ENCODE measurements around the gene LCAT.
"Not testable (repeated sequence)": the region's sequence is repeated elsewhere in the genome, so short reads cannot be mapped to it uniquely, and the experiment has no call there.

Gene LCAT

GRCh38 chr16:67941469-67942199, 2.3 kb downstream of the LCAT start:
- Histone ChIP-seq H2BK12ac (ENCODE audit: low read length) (no peak overlapping the region), H4K91ac (ENCODE audit: low read depth, low read length) (no peak overlapping the region), H3K79me1 (ENCODE audit: low read length) (peaks cover 3% of the 10 kb centered on the region), H3K79me2 (ENCODE audit: control insufficient read depth, insufficient read depth, low read length, poor library complexity) (peaks cover 1% of the 10 kb centered on the region), H3K23ac (ENCODE audit: low read length) (no peak overlapping the region), H4K8ac (ENCODE audit: low read depth, low read length) (no peak overlapping the region), H3K27me3 (ENCODE audit: insufficient read depth, low read length) (no peaks in the 10 kb centered on the region), H2BK5ac (ENCODE audit: low read depth, low read length, poor library complexity) (no peak overlapping the region), H2BK120ac (ENCODE audit: insufficient read depth, low read length, poor library complexity) (no peak overlapping the region), H3K9me3 (ENCODE audit: insufficient read depth, low read depth, low read length) (peaks cover 5% of the 10 kb centered on the region), H2AFZ (ENCODE audit: insufficient read depth, low read length, poor library complexity) (no peak overlapping the region), H3K14ac (ENCODE audit: low read length) (no peak overlapping the region), H3K4ac (ENCODE audit: low read depth, low read length) (no peak overlapping the region), H3K4me1 (ENCODE audit: control insufficient read depth in 1 of 2, insufficient read depth in 2 of 2, low read length in 2 of 2) (peaks cover 7% of the 10 kb centered on the region in 2 experiments), H3K18ac (ENCODE audit: low read length) (no peak overlapping the region), H3K9ac (ENCODE audit: low read length) (no peak overlapping the region), H3K27ac (ENCODE audit: low read depth, low read length) (no peak overlapping the region), H4K12ac (ENCODE audit: low read depth, low read length) (no peak overlapping the region), H2AK5ac (ENCODE audit: low read length) (no peak overlapping the region), H3K4me3 (ENCODE audit: low read depth, low read length) (no peak overlapping the region), H3K36me3 (ENCODE audit: control insufficient read depth in 1 of 2, insufficient read depth in 2 of 2, low read length in 2 of 2) (peaks cover 68 to 70% of the 10 kb centered on the region in 2 experiments), H3K4me2 (ENCODE audit: low read length) (no peak overlapping the region)
- WGBS (ENCODE audit: extremely low coverage, insufficient coverage, insufficient read length): no CpG with 5 or more reads among the region's 9 CpGs
- DNase-seq: no peak

DNA sequence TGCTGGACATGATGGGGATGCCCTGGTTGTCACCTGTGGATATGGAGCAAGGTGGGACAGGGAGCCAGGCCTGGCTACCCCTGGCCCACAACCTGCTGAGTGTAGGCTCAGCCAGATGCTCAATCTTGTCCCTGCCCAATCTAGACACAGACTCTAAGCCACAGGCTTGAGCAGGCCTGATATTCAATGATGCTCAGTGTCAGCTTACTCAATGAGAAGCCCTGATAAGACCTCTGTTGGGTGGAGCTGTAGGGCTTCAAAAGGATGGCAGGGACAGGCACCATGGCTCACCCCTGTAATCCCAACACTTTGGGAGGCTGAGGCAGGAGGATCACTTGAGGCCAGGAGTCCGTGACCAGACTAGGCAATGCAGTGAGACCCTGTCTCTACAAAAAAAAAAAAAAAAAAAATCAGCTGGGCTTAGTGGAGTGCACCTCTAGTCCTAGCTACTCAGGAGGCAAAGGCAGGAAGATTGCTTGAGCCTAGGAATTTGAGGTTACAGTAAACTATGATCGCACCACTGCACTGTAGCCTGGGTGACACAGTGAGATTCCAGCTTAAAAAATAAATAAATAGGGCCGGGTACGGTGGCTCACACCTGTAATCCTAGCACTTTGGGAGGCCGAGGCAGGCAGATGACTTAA, 3.4 kb downstream of the LCAT start:
- H3K27me3 ChIP-seq (ENCODE audit: insufficient read depth, low read length): no peaks in the 10 kb centered on the region
- no peak overlapping the region for H2AFZ ChIP-seq (ENCODE audit: insufficient read depth, low read length, poor library complexity)
- H3K4me3 ChIP-seq (ENCODE audit: low read depth, low read length): no peak overlapping the region
- no peak overlapping the region for H4K91ac ChIP-seq (ENCODE audit: low read depth, low read length)
- DNase-seq: no peak
- H4K8ac ChIP-seq (ENCODE audit: low read depth, low read length): no peak overlapping the region
- H3K4me1 ChIP-seq (ENCODE audit: control insufficient read depth in 1 of 2, insufficient read depth in 2 of 2, low read length in 2 of 2): peaks cover 7% of the 10 kb centered on the region in 2 experiments
- H3K36me3 ChIP-seq (ENCODE audit: control insufficient read depth in 1 of 2, insufficient read depth in 2 of 2, low read length in 2 of 2): peaks cover 57 to 59% of the 10 kb centered on the region in 2 experiments
- H3K9me3 ChIP-seq (ENCODE audit: insufficient read depth, low read depth, low read length): peaks cover 2% of the 10 kb centered on the region
- no peak overlapping the region for H2AK5ac ChIP-seq (ENCODE audit: low read length)
- H3K27ac ChIP-seq (ENCODE audit: low read depth, low read length): no peak overlapping the region
- WGBS (ENCODE audit: extremely low coverage, insufficient coverage, insufficient read length): no CpG with 5 or more reads among the region's 5 CpGs
- no peak overlapping the region for H2BK5ac ChIP-seq (ENCODE audit: low read depth, low read length, poor library complexity)
- no peak overlapping the region for H3K4me2 ChIP-seq (ENCODE audit: low read length)
- H3K23ac ChIP-seq (ENCODE audit: low read length): no peak overlapping the region
- no peak overlapping the region for H2BK120ac ChIP-seq (ENCODE audit: insufficient read depth, low read length, poor library complexity)
- H3K18ac ChIP-seq (ENCODE audit: low read length): no peak overlapping the region
- no peak overlapping the region for H3K4ac ChIP-seq (ENCODE audit: low read depth, low read length)
- peaks cover 12% of the 10 kb centered on the region for H3K79me1 ChIP-seq (ENCODE audit: low read length)
- no peak overlapping the region for H3K9ac ChIP-seq (ENCODE audit: low read length)
- no peak overlapping the region for H3K14ac ChIP-seq (ENCODE audit: low read length)
- H4K12ac ChIP-seq (ENCODE audit: low read depth, low read length): no peak overlapping the region
- H2BK12ac ChIP-seq (ENCODE audit: low read length): no peak overlapping the region
- H3K79me2 ChIP-seq (ENCODE audit: control insufficient read depth, insufficient read depth, low read length, poor library complexity): peaks cover 10% of the 10 kb centered on the region

DNA sequence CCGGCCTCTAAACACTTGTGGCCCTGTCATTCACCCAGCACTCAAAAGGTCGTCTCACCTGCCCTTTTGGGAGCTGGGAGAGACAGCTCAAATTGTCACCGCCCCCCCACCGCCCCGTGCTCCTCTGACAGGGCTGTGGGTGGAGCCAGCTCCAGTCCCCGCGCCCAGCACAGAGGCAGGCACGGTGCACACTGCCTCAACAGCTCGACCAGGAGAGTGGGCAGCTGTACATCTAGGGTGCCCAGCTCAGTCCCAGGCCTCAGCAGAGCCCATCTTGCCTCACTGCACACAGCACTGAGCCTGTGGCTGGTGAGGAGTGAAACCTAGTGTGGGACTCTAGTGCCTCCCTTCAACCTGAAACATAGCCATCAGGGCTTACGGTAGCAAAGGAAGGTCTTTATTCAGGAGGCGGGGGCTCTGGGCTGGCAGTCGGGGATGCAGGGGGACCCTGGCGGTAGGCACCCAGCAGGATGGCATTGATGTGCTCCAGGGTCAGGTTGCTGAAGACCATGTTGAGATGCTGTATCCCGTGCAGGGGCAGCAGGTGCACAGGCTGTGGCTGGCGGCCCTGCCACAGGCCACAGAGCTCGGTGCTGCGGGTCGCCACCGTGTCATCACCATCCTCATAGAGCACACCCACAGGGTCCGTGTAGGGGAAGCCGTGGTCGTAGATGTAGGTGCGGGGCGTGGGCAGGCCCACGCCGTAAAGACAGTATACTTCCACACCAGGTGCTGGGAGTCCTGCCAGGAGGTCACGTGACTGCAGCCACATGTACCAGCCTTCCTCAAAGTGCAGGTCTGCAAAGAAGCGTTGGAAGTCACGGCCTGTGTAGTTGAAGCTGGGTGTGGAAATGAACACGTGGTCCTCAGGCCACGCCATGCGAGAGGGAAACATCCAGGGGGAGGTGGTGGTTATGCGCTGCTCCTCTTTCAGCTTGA, 4.1 kb downstream of the LCAT start:
- no peak overlapping the region for H3K18ac ChIP-seq (ENCODE audit: low read length)
- DNase-seq: no peak
- H3K4me1 ChIP-seq (ENCODE audit: control insufficient read depth in 1 of 2, insufficient read depth in 2 of 2, low read length in 2 of 2): peaks cover 13 to 14% of the 10 kb centered on the region in 2 experiments
- no peak overlapping the region for H3K14ac ChIP-seq (ENCODE audit: low read length)
- no peak overlapping the region for H3K4me2 ChIP-seq (ENCODE audit: low read length)
- no peak overlapping the region for H4K12ac ChIP-seq (ENCODE audit: low read depth, low read length)
- no peak overlapping the region for H2AK5ac ChIP-seq (ENCODE audit: low read length)
- H3K9ac ChIP-seq (ENCODE audit: low read length): no peak overlapping the region
- no CpG with 5 or more reads among the region's 33 CpGs for WGBS (ENCODE audit: extremely low coverage, insufficient coverage, insufficient read length)
- peaks cover 12% of the 10 kb centered on the region for H3K79me1 ChIP-seq (ENCODE audit: low read length)
- H4K8ac ChIP-seq (ENCODE audit: low read depth, low read length): no peak overlapping the region
- H2BK5ac ChIP-seq (ENCODE audit: low read depth, low read length, poor library complexity): no peak overlapping the region
- H2BK12ac ChIP-seq (ENCODE audit: low read length): no peak overlapping the region
- H3K4me3 ChIP-seq (ENCODE audit: low read depth, low read length): no peak overlapping the region
- no peak overlapping the region for H4K91ac ChIP-seq (ENCODE audit: low read depth, low read length)
- H3K79me2 ChIP-seq (ENCODE audit: control insufficient read depth, insufficient read depth, low read length, poor library complexity): peaks cover 10% of the 10 kb centered on the region
- H2BK120ac ChIP-seq (ENCODE audit: insufficient read depth, low read length, poor library complexity): no peak overlapping the region
- H3K27ac ChIP-seq (ENCODE audit: low read depth, low read length): no peak overlapping the region
- H3K9me3 ChIP-seq (ENCODE audit: insufficient read depth, low read depth, low read length): peaks cover 2% of the 10 kb centered on the region
- H3K27me3 ChIP-seq (ENCODE audit: insufficient read depth, low read length): no peaks in the 10 kb centered on the region
- no peak overlapping the region for H3K23ac ChIP-seq (ENCODE audit: low read length)
- H3K4ac ChIP-seq (ENCODE audit: low read depth, low read length): no peak overlapping the region
- H3K36me3 ChIP-seq (ENCODE audit: control insufficient read depth in 1 of 2, insufficient read depth in 2 of 2, low read length in 2 of 2): peaks cover 50 to 52% of the 10 kb centered on the region in 2 experiments
- H2AFZ ChIP-seq (ENCODE audit: insufficient read depth, low read length, poor library complexity): no peak overlapping the region

DNA sequence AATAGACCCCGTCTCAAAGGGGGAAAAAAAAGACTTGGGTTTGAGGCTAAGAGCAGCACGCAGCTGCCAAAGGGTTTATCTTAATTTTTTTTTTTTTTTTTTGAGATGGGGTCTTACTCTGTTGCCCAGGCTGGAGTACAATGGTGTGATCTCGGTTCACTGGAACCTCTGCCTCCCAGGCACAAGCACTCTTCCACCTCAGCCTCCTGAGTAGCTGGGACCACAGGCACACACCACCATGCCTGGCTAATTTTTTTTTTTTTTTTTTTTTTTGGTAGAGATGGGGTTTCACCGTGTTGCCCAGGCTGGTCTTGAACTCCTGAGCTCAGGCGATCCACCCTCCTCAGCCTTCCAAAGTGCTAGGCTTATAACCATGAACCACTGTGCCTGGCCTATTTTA, 6.2 kb downstream of the LCAT start:
- WGBS (ENCODE audit: extremely low coverage, insufficient coverage, insufficient read length): no CpG with 5 or more reads among the region's 5 CpGs
- H4K91ac ChIP-seq (ENCODE audit: low read depth, low read length); H2AK5ac ChIP-seq (ENCODE audit: low read length); H3K14ac ChIP-seq (ENCODE audit: low read length); H3K79me2 ChIP-seq (ENCODE audit: control insufficient read depth, insufficient read depth, low read length, poor library complexity); DNase-seq; H3K9ac ChIP-seq (ENCODE audit: low read length); H3K4ac ChIP-seq (ENCODE audit: low read depth, low read length); H2AFZ ChIP-seq (ENCODE audit: insufficient read depth, low read length, poor library complexity); H3K4me2 ChIP-seq (ENCODE audit: low read length); H2BK120ac ChIP-seq (ENCODE audit: insufficient read depth, low read length, poor library complexity); H3K23ac ChIP-seq (ENCODE audit: low read length); H3K18ac ChIP-seq (ENCODE audit: low read length); H3K27me3 ChIP-seq (ENCODE audit: insufficient read depth, low read length); H3K9me3 ChIP-seq (ENCODE audit: insufficient read depth, low read depth, low read length); H4K12ac ChIP-seq (ENCODE audit: low read depth, low read length); H3K27ac ChIP-seq (ENCODE audit: low read depth, low read length); H4K8ac ChIP-seq (ENCODE audit: low read depth, low read length); H2BK12ac ChIP-seq (ENCODE audit: low read length); H2BK5ac ChIP-seq (ENCODE audit: low read depth, low read length, poor library complexity); H3K4me3 ChIP-seq (ENCODE audit: low read depth, low read length): not testable (repeated sequence)
- Histone ChIP-seq H3K79me1 (ENCODE audit: low read length) (peaks cover 12% of the 10 kb centered on the region), H3K4me1 (ENCODE audit: control insufficient read depth in 1 of 2, insufficient read depth in 2 of 2, low read length in 2 of 2) (peaks cover 16 to 17% of the 10 kb centered on the region in 2 experiments), H3K36me3 (ENCODE audit: control insufficient read depth in 1 of 2, insufficient read depth in 2 of 2, low read length in 2 of 2) (peaks cover 29 to 31% of the 10 kb centered on the region in 2 experiments)
